Measurements from ENCODE around the gene GBP2. TPM values are rescaled to one million over a fixed set of nuclear protein-coding genes. Genes with fewer than 3 reads are reported as not detected.
"Not testable (repeated sequence)": the region's sequence is repeated elsewhere in the genome, so short reads cannot be mapped to it uniquely, and the experiment has no call there.

GBP2 gene
- total RNA-seq (2014; rRNA removed; shearing (Covaris generic)) = 47.0 and 48.5 TPM in 2 replicates

- DNase-seq (ENCODE audit: low spot score) = peak; percentile 74
Measured at GRCh38 chr1:89125913-89126580, at the start of gene GBP2. Gene GBP2 (minus strand): TSS chr1:89126114. CDS start chr1:89121966, 4,148 bp downstream.

GRCh38 chr1:89174491-89174890 is 48.6 kb upstream of the GBP2 start:
- DNase-seq (ENCODE audit: low spot score) = no peak

- no peak for DNase-seq (ENCODE audit: low spot score)
Measured at GRCh38 chr1:89172468-89173143, 46.7 kb upstream of the GBP2 start.

- DNase-seq (ENCODE audit: low spot score) = no peak
Measured at GRCh38 chr1:89171067-89171438, 45.1 kb upstream of the GBP2 start.

GRCh38 chr1:89170170-89171066 is 44.5 kb upstream of the GBP2 start:
- DNase-seq (ENCODE audit: low spot score) = no peak

GRCh38 chr1:89169166-89169565 is 43.3 kb upstream of the GBP2 start:
- no peak for DNase-seq (ENCODE audit: low spot score)

GRCh38 chr1:89167590-89168230 is 41.8 kb upstream of the GBP2 start:
- no peak for DNase-seq (ENCODE audit: low spot score)

GRCh38 chr1:89166705-89167104 is 40.8 kb upstream of the GBP2 start:
- DNase-seq (ENCODE audit: low spot score) = no peak

- DNase-seq (ENCODE audit: low spot score) = no peak
Measured at GRCh38 chr1:89165811-89166210, 39.9 kb upstream of the GBP2 start.

GRCh38 chr1:89151047-89151446 is 25.1 kb upstream of the GBP2 start:
- no peak for DNase-seq (ENCODE audit: low spot score)

- no peak for DNase-seq (ENCODE audit: low spot score)
Measured at GRCh38 chr1:89149976-89150375, 24.1 kb upstream of the GBP2 start.

- no peak for DNase-seq (ENCODE audit: low spot score)
Measured at GRCh38 chr1:89149229-89149628, 23.3 kb upstream of the GBP2 start.

GRCh38 chr1:89147678-89148658 is 22.1 kb upstream of the GBP2 start:
- DNase-seq (ENCODE audit: low spot score) = no peak

- no peak for DNase-seq (ENCODE audit: low spot score)
Measured at GRCh38 chr1:89146721-89147120, 20.8 kb upstream of the GBP2 start.

GRCh38 chr1:89143484-89143883 is 17.6 kb upstream of the GBP2 start:
- DNase-seq (ENCODE audit: low spot score) = no peak

GRCh38 chr1:89142160-89142559 is 16.2 kb upstream of the GBP2 start:
- DNase-seq (ENCODE audit: low spot score) = no peak

GRCh38 chr1:89133747-89134146 is 7.8 kb upstream of the GBP2 start:
- DNase-seq (ENCODE audit: low spot score) = no peak

GRCh38 chr1:89130716-89131115 is 4.8 kb upstream of the GBP2 start:
- no peak for DNase-seq (ENCODE audit: low spot score)

- DNase-seq (ENCODE audit: low spot score) = no peak
Measured at GRCh38 chr1:89129911-89130310, 4.0 kb upstream of the GBP2 start.

- DNase-seq (ENCODE audit: low spot score) = not testable (repeated sequence)
Measured at GRCh38 chr1:89128003-89128458, 2.1 kb upstream of the GBP2 start.
